Measurements from ENCODE around the gene AKAP7.

The AKAP7 gene

DNA sequence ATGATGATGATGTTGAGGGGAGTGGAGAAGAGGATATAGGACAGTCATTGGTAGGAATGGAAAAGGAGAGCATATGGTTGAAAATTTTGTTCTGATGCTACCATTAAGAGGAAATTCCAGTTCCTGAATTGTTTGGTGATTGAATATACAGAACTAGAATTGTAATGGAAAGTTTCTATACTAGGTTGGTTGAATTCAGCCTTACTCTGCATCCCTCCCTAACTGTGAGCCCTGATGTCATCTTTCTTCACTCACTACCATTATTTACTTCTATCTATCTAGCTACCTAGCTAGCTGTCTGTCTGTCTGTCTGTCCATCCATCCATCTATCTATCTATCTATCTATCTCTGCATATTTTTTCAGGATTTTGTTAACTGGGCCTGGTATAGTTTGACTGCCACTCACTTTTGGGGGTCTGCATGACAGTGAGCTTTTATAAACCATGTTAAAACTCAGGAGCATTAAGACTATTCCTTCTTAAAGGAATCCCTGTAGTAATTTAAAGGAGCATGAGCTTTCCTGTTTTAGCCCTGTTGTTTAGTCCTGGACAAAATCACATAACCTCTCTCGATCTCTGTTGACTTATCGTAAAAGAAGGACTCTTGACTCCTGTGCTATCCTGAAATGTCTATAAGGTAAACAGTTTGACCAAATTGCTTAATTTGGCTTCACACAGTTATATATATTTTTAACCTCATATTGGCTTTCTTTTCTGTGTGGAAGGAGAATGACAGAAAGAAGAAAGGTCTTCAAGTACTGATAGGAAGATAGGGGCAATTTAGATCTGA lies 71.4 kb downstream of the AKAP7 start:
- DNase-seq = no peak

DNA sequence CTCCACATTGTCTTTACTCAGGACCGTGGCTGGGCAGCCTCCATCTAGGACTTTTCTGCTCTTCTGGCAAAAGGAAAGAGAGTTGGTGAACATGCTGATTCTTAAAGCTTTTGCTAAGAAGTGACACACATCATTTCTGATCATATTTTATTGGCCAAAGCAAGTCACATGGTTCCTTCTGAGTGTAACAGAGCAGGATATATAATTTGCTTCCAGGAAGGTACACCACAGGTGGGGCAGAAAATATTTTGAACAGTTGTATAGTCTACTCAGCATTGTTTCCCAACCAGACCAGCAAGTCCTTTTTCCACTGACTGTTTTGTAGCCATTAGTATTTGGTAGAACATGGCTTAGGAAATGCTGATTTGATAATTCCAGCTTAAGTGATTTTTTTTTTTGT lies 73.5 kb downstream of the AKAP7 start:
- DNase-seq = no peak

DNA sequence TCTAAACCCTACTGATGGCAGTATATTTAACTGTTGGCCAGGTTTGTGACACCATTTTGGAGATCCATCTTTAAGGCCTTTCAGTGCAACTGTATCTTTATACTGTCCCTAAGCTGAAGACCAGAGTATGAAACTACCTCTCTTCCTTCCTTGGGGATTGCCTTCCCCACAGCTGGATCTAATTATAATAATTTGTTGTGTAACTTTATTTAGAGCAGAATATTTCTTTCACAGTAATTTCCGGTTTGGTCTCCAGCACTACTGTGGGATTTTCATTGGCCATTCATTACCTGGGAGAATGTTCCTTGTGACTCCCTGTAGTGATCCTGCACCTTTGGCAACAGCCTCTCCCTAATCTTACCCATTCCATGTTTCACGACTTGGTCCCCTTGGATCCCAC lies 75.2 kb downstream of the AKAP7 start:
- DNase-seq = no peak

DNA sequence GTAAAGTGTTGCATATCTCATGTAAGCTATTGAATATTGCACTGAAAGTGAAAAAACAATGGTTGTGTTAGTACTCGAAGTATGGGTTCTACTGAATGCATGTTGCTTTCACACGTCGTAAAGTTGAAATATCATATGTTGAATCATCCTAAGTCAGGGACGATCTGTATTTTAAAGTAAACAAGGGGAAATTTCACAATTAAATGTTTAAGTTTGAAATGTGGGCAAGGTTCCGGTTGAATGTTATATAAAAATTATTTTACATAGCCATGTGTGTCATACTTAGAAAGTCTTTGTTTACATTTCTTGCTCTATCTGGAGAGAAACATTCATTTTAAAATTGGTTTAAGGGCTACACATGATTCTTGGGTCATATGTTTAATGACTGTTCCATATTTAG lies 76.8 kb downstream of the AKAP7 start:
- DNase-seq = no peak

DNA sequence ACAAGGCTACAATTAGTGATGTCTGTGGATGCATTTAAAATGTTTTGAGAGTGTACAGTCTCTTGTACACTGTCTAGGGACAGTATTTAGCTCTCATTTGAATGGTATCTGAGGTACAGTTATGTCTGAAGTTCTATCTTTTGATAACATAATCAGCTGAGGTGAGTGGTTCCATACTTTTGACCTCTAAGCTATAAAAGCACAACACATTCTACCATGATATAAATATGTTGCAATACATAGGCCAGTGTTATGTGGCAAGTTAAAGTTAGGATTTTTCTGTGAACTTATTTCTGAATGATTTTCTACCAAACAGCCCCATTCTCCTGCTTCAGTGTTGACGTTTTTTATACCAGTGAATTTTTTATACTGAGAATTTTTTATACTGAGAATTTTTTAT lies 77.6 kb downstream of the AKAP7 start:
- no peak for DNase-seq

DNA sequence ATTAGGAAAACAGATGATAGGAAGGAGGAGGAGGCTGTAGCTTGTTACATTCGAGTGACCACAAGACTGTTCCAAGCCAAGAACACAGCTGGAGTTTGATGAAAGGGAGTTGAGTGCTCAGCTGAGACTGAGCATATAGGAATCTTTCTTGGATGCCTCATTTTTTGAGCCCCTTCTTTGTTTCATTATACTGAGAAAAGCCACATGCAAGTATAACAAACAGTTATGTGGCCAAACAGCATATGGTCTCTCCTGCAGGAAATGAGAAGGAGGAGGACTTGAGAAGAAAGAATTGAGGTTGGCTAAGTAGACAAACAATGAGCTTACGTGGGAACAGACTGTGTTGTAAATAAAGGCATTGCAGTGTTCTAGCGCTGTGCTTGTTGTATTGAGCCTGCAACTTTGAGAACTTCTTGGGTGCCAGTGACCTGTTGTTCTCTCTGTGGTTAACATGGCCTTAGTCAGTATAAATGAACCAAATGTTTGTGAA lies 78.3 kb downstream of the AKAP7 start:
- no peak for DNase-seq

DNA sequence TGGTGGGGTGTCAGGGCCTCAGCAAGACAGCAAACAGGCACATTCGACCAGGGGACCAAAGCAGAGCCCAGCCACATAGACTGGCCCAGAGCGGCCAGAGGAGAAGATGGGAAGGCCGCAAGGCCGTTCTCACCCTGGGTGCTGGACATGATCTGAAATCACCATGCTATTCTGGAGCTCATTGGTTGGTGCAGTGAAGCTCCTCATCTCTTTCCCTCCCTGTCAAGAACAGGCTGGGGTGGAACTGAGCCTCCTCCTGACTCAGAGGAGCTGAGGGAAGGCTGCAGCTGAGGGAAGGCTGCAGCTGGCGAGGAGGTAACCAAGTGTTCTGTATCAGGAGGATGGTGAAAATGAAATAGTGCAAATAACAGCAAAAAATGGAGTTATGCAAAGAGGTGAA lies 80.0 kb downstream of the AKAP7 start:
- no peak for DNase-seq

DNA sequence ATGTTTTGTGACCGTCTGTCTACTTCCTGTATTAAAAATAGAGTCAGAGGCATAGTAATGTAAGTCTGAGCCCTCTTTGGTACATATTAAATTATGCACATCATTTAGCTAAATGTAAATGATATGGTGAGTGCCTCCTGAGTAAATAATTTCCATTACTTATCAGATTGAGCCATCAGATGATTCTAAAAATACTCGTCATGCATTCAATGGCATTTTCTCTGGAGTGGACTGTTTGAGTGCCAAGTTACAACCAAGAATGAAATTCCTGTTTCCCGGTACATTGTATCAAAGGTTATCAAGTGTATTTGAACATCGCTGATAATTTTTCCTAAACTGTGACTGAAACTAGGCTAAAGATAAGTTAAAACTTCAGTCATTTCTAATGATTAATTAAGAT lies 81.0 kb downstream of the AKAP7 start:
- no peak for DNase-seq

DNA sequence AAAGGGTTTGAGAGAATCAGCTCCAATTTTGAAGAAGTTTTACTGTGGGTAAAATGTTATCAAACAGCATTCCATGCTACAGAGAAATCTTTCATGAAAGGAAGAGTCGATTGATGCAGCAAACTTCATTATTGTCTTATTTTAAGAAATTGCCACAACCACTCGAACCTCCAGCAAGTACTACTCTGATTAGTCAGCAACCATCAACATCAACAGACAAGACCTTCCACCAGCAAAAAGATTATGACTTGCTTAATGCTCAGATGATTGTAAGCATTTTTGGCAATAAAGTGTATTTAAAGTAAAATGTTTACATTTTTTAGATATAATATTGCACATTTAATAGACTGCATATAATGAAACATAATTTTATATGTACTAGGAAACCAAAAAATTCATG lies 87.5 kb downstream of the AKAP7 start:
- no peak for DNase-seq

DNA sequence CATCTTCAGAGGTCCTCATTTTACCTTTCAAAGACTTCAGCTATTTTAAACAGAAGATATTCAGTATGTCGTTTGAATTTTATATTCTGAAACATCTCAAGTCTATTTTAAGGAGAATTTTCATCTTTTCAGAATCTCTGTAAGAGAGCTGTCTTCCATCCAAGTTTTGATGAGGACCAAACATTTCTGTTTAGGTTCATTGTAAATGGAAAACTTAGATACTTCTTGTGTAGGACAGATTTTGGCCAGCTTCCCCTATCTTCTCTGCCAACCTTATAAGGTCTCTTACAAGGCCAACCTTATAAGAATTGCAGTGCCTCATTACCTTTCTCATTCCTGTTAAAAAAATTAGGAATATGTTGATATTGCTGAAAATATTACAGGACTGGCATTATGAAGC lies 88.1 kb downstream of the AKAP7 start:
- DNase-seq = no peak

DNA sequence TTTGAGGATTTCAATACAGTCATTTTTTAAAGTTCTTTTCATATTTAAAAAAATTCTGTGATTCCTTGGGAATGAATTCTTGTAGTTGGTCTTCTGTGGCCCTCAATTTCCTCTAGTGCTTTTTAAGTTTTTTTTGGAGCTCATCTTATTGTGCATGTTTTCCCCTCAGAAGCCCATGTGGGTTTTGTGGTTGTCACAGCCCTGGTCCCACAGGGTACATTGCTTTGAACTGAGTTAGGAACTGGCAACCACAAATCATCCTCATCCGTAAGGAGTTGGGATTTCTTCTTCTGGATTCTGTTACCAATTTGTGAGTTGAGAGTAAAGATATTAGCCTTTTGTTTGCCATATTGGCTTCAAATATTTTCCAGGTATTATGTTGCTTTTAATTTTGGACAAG lies 89.9 kb downstream of the AKAP7 start:
- no peak for DNase-seq

DNA sequence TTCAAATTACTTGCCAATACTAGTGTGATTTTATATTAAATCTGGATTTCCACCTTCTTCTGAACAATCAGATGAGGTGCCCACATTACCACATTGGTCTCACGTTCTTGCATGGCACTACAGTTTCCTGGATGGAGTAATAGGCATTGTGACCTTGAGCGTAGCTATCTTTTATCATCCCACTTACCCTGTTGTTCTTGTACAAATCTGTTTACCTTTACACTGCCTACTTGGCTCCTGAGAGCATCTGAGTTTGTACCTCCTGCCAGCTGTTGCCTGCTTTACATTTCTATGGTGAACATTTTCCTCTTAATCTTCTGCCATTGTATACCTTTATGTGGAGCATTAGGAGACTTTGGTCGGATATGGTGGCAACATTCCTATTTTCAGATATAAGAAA lies 90.7 kb downstream of the AKAP7 start:
- DNase-seq = peak; percentile 38

DNA sequence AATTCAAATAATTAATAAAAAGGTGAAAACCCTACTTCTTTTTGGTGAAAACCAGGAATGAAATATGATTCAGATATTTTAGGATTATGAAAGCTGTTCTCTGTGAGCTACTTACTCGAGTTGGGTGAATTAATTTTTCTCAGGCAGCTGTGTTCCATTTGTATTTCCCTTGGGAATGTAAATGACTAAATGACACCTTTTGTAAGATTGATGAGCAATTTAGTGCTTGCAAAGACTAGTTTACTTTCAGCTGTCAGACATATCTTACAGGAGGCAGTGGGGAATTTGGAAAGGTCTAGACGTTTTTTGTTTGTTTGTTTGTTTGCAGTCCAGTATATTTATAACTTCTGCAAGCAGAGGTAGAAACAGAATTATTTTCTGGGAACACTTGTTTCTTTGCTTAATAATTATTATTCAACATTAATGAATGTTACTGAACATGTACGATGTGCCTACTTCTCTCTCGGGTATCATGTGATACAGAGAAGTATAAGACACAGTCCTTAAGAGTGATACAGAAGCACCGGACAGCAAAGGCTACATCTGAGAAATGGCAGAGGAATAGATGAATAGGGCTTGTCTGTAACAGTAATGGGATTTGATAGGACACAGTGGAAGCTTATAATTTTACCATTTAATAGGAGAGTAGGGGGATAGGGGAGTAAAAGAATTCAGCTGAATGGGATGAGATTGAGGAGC lies 91.3 kb downstream of the AKAP7 start:
- DNase-seq = peak; percentile 22

DNA sequence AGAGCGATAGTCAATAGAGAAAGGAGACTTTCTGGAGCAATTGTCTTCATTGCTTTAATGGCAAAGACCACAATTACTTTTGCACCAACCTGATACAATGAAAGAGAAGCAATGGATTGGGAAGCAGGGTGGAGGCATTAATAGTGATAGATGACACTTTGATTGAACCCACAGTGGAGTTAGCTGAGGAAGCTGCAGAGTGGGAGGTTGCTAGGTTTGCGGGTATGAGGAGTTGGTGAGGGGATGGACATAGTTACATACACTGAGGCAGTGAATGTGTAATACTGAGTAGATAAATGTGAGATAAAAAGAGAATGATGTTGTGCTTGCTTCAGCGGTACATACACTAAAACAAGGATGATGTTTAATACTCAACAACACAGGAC lies 91.9 kb downstream of the AKAP7 start:
- DNase-seq = no peak

DNA sequence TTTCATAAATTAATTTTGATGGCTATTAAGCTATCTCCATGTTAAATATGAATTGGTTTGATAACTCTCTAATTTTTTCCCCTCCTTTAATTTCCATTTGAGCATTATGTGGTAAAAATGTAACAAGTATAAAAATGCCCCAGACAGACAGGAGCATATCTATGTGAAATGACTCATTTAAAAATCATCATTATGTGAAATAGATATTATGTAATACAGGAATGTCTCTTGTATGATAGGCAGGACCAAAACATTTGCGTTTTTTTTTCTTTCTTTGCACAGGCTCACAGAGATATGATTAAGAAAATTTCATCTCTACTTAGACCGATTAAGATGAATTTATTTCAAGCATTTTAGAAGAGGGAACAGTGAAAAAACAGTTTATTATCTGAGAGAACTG lies 95.8 kb downstream of the AKAP7 start:
- no peak for DNase-seq

DNA sequence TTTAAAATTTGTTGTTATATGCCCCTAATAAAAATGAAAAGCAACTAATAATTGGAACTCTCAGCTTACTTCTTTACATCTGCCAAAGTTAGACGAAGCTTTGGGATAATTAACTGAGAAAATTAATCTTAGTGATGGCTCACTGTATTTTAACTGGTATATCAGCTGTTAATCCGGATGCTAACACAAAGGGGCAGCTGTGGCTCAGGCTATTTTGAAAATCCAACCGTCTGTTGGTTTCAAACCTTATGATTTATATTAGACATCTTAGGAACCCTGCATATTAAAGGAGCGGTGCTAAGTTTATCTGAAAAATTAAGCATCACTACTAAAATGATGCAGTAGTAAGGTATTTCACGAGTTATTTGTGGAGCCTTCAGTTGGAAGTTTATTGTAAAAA lies 96.6 kb downstream of the AKAP7 start:
- no peak for DNase-seq

DNA sequence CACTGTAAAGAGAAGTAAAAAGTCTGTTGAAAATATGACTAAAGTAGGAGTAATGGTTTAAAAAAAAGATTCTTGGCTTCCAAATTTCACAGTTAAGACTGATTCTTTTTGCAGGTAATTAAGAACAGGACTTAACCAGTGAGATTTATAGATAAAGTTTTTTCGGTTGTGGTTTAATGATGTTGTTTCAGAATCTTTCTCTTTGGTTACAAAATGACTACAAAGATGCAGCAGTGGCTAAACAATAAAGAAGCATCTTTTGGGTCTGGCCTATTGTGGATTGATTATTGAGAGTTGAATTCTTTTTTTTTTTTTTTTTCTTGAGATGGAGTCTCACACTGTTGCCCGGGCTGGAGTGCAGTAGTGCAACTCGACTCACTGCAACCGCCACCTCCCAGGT lies 109.7 kb downstream of the AKAP7 start:
- DNase-seq = no peak

DNA sequence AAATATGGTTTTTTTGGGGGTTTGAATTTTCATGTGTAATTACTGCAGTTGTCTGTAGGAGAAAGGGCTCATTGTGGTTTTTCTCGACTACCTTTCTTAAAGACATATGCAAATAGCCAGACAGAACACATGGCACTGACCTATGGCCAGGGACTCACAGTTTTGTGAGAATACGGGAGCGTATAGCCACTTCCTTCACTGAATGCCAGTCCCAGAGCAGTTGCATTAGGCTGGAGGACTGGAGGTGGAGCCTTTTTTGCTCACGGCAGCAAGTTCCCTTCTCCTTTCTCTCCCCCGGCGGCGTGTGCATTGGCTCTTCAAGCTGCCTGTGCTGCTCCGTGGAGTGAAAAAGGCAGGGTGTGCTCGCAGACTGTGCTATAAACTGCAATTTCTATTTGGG lies 114.9 kb downstream of the AKAP7 start:
- DNase-seq = no peak

DNA sequence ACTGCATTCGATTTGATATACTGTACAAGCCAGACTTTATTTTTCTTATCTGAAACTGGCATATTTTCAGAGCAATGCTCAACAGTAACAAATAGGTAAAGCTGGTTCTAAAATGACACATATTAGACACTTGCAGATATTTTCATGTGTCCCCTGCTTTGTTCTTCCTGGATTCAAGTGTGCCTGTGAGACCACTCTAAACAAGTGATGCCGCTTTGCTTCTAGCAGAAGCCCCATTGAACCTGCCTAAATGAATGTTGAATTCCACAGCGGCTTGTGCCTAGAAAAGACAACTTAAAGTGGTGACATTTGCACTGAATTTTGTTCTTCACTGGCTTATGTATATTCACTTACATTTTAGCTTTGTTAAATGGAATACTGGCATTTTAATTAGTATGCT lies 115.7 kb downstream of the AKAP7 start:
- DNase-seq = no peak

DNA sequence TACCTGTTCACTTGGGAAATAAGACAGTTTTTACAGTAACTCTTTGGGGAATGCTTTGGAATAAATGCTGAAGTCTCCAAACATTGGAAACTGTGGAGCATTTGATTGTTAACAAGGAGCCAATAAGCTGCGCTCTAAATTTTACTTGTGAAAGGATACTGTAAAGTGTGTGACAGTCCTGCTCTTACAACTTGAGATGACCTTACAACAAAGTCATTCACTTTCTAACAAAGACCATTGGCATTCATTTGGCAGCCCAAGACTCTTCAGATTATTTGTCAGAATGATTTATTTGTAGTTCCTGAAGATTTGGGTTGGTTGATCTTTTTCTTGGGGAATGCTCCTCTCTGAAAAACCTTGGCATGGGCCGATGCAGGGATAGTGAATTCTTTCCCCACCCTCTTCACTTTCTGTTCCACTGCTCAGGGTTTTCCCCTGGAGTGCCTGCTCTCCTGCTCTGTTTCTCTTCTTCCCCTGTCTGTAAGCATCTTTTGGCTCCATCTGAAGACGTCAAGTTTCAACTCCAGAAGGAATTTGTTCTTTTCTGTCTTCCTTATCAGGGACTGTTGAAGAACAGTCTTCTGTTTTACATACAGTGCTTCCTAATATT lies 116.4 kb downstream of the AKAP7 start:
- DNase-seq = no peak

DNA sequence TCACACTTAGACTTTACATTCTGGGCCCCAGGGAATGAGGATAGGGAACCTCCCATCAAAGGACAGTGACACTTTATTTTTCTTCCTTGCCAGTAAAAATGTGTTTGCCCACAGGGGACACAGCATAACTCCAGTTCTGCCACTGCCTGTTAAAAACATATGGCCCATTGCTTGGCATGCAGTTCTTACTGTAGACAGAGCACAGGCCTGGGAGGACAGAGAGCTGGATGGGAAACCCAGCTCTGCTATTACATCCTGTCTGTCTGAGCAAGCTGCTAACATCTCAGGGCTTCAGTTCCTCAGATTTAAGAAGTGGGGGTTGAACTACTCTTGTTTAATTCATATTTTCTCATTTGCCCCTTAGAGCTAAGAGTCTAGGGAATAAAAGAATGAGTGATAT lies 120.2 kb downstream of the AKAP7 start:
- DNase-seq = no peak

DNA sequence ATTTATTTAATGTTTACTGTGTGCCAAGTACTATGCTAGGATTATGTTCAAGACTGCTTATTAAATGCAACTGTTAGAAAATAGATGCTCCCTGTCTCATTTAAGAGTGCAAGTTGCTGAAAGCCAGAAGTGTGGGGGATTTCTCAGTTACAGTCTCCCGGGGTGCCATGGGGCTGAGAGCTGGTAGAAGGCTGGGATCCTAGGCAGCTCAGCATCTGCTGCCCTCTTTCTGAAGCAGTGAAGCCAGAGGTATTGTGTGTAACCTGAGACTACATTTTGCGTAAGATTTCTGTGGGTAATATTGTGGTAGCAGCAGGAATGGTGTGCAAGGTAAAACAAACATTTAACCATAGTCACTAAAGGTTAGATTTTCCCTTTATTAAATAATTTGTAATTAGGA lies 120.6 kb downstream of the AKAP7 start:
- DNase-seq = no peak

DNA sequence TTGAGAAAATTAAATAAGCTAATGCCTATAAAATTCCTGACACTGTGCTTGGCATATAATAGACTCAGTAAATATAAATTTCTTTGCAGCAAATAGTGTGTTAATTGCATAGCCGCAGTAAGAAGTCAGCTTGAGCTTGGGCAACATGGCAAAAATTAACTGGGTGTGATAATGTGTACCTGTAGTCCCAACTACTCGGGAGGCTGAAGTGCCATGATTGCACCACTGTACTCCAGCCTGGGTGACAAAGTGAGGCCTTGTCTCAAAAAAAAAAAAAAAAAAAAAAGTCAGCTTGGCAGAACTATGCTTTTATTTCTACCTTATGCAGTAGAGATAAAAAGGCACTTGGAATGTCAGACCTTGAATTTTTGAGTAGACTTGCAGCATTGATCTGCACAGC lies 121.8 kb downstream of the AKAP7 start:
- DNase-seq = no peak

DNA sequence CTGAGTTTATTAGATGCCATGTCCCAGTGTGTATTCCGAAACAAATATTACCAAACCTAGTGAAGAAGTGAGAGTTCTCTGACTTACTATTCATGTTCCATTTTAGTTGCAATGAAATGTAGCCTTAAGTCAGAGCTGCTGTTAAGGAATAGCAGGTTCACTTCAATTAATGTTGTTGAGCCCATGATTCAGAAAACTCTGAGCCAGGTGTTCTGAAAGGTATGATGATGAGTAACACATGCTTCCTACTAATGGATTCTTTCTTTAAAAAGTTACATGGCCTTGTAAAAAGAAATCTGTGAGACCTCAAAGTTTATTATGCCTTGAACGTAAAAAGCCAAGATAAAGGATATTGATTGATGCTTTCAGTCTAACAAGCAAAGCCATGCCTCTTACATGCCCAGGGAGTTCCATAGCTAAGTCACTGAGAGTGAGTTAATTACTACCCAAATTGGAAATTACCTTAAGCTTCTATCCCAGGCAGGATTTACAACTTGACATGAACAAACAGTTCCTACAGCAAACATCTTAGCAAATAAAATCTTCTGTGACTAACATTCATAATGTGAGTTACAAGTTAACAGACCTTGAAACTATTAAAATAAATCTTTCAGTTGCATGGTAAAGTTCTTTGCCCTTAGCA lies 122.9 kb downstream of the AKAP7 start:
- DNase-seq = peak; percentile 9

All from NCI-H1105 treated with DMSO at 0.1 percent for 48 hours (cell line).